Activated naive CD8-positive, alpha-beta T cell treated with anti-CD3 and anti-CD28 coated beads, Interleukin-2, amount 50 U/mL, for 24 hours (primary cell): ENCODE results near the gene ZNRD2.

ENCODE experiments used
- ATAC-seq: fragments of 150-1000 bp; cut with Tn5 transposase; one replicate; pipeline ENCODE4 v1.10.0; 2021
- DNase-seq: peaks from one replicate; pipeline ENCODE4 v3.0.0; 2021
- H3K27ac Mint-ChIP-seq: one replicate; pipeline ENCODE4 v1.8.0; 2021; ENCODE audit warnings: mild to moderate bottlenecking, mixed read lengths
- H3K27me3 Mint-ChIP-seq: one replicate; pipeline ENCODE4 v1.8.0; 2021; ENCODE audit warnings: mixed read lengths
- H3K36me3 Mint-ChIP-seq: one replicate; pipeline ENCODE4 v1.8.0; 2021; ENCODE audit warnings: low read depth, mixed read lengths
- H3K4me1 Mint-ChIP-seq: one replicate; pipeline ENCODE4 v1.8.0; 2021; ENCODE audit warnings: mixed read lengths
- H3K4me3 Mint-ChIP-seq: one replicate; pipeline ENCODE4 v1.8.0; 2021; ENCODE audit warnings: mild to moderate bottlenecking, moderate library complexity, mixed read lengths
- H3K9me3 Mint-ChIP-seq: one replicate; pipeline ENCODE4 v1.8.0; 2021; ENCODE audit warnings: mixed read lengths

The ZNRD2 gene

GRCh38 chr11:65620666-65621065, 50.4 kb downstream of the ZNRD2 start:
- peaks cover 20% of the 10 kb centered on the region for H3K4me1 Mint-ChIP-seq
- no peak overlapping the region for H3K4me3 Mint-ChIP-seq
- no peak overlapping the region for H3K27ac Mint-ChIP-seq
- peaks cover 32% of the 10 kb centered on the region for H3K36me3 Mint-ChIP-seq
- H3K9me3 Mint-ChIP-seq = no peaks in the 10 kb centered on the region
- H3K27me3 Mint-ChIP-seq = no peaks in the 10 kb centered on the region
- DNase-seq (no peak), ATAC-seq (no peak)

DNA sequence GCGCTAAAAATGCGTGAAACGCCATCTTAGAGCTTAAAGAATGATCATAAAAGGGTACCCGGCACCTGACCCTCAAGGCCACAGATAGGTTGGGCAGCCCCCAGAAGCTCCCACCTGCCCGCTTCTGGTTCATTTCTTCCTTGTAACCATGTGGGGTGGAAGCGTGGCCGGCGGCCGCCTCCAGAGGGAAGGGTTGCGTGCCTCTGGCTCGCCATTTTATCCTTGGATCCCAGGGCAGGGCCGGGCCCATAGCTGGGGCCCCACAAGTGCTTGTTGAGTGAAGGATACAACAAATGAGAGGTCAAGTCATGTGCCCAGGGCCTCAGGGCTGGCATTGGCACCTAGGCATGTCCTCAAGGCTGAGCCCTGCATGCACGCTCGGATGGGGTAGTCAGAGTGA, 51.2 kb downstream of the ZNRD2 start:
- H3K4me3 Mint-ChIP-seq = no peak overlapping the region
- H3K27me3 Mint-ChIP-seq = no peaks in the 10 kb centered on the region
- DNase-seq (no peak), ATAC-seq (no peak)
- no peak overlapping the region for H3K27ac Mint-ChIP-seq
- H3K4me1 Mint-ChIP-seq = peaks cover 21% of the 10 kb centered on the region
- peaks cover 37% of the 10 kb centered on the region for H3K36me3 Mint-ChIP-seq
- H3K9me3 Mint-ChIP-seq = no peaks in the 10 kb centered on the region
